Measurements from ENCODE around the gene ATP5F1E. TPM values are rescaled to one million over a fixed set of nuclear protein-coding genes. Genes with fewer than 3 reads are reported as not detected.
"Not testable (repeated sequence)": the region's sequence is repeated elsewhere in the genome, so short reads cannot be mapped to it uniquely, and the experiment has no call there.

The ATP5F1E gene
- total and polyA plus RNA-seq, 2 donors, result 82.1 to 124 TPM

GRCh38 chr20:59041487-59041886, 9.4 kb upstream of the ATP5F1E start:
- peak overlapping the region; percentile 90 to 92 for H3K4me3 ChIP-seq (ENCODE audit: low read length in 2 of 2)
- H3K27ac ChIP-seq (ENCODE audit: low read depth in 1 of 2, low read length in 1 of 2); H3K27me3 ChIP-seq (ENCODE audit: control insufficient read depth in 2 of 2, insufficient read depth in 1 of 2, low read length in 1 of 2); DNase-seq (ENCODE audit: low read depth in 6 of 9, low spot score in 9 of 9); H3K9me3 ChIP-seq (ENCODE audit: control insufficient read depth in 2 of 2, insufficient read depth in 1 of 2, low read length in 1 of 2): not testable (repeated sequence)
- peaks cover 14 to 28% of the 10 kb centered on the region in 2 donors for H3K36me3 ChIP-seq (ENCODE audit: control insufficient read depth in 2 of 2, insufficient read depth in 2 of 2, low read length in 1 of 2)
- peaks cover 25 to 27% of the 10 kb centered on the region in 2 donors for H3K4me1 ChIP-seq (ENCODE audit: control insufficient read depth in 2 of 2, insufficient read depth in 2 of 2, low read length in 2 of 2)
- 98% methylated on average over 16 of the region's 16 CpGs for WGBS

DNA sequence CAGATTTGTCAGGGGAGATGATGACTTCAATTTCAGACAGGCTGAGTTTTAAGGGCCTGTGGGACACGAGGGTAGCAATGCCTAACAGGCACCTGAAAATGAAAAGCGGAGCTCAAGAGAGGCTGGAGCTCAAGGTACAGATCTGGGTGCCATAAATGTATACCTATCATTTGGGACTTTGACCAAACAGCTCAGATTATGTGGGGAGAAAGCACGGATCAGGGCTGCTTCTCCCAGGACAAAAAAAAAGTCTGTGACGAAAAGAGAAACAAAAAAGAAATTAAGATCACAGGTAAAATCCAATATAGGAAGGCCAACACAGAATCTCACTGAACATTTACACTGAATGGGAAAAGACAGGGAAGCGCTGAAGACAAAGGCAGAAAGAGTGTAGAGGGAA, 8.5 kb upstream of the ATP5F1E start:
- Histone ChIP-seq H3K27me3 (ENCODE audit: control insufficient read depth in 2 of 2, insufficient read depth in 1 of 2, low read length in 1 of 2) (no peaks in the 10 kb centered on the region), H3K9me3 (ENCODE audit: control insufficient read depth in 2 of 2, insufficient read depth in 1 of 2, low read length in 1 of 2) (no peaks in the 10 kb centered on the region), H3K4me1 (ENCODE audit: control insufficient read depth in 2 of 2, insufficient read depth in 2 of 2, low read length in 2 of 2) (peaks cover 25 to 27% of the 10 kb centered on the region in 2 donors), H3K36me3 (ENCODE audit: control insufficient read depth in 2 of 2, insufficient read depth in 2 of 2, low read length in 1 of 2) (peaks cover 22 to 36% of the 10 kb centered on the region in 2 donors), H3K27ac (ENCODE audit: low read depth in 1 of 2, low read length in 1 of 2) (no peak overlapping the region), H3K4me3 (ENCODE audit: low read length in 2 of 2) (no peak overlapping the region)
- no peak for DNase-seq (ENCODE audit: low read depth in 6 of 9, low spot score in 9 of 9)
- 95% methylated on average over 5 of the region's 5 CpGs for WGBS

- 13% methylated on average over 1 of the region's 1 CpG for WGBS
- no peak for DNase-seq (ENCODE audit: low read depth in 6 of 9, low spot score in 9 of 9)
- peaks cover 26 to 44% of the 10 kb centered on the region in 2 donors for H3K36me3 ChIP-seq (ENCODE audit: control insufficient read depth in 2 of 2, insufficient read depth in 2 of 2, low read length in 1 of 2)
- H3K4me1 ChIP-seq (ENCODE audit: control insufficient read depth in 2 of 2, insufficient read depth in 2 of 2, low read length in 2 of 2), result peaks cover 25 to 27% of the 10 kb centered on the region in 2 donors
- H3K4me3 ChIP-seq (ENCODE audit: low read length in 2 of 2), result no peak overlapping the region
- H3K27ac ChIP-seq (ENCODE audit: low read depth in 1 of 2, low read length in 1 of 2), result no peak overlapping the region
- no peaks in the 10 kb centered on the region for H3K9me3 ChIP-seq (ENCODE audit: control insufficient read depth in 2 of 2, insufficient read depth in 1 of 2, low read length in 1 of 2)
- H3K27me3 ChIP-seq (ENCODE audit: control insufficient read depth in 2 of 2, insufficient read depth in 1 of 2, low read length in 1 of 2), result no peaks in the 10 kb centered on the region
These were observed 7.1 kb upstream of the ATP5F1E start for GRCh38 chr20:59039233-59039632.

GRCh38 chr20:59037386-59037785, 5.3 kb upstream of the ATP5F1E start:
- Histone ChIP-seq H3K27ac (ENCODE audit: low read depth in 1 of 2, low read length in 1 of 2) (no peak overlapping the region), H3K36me3 (ENCODE audit: control insufficient read depth in 2 of 2, insufficient read depth in 2 of 2, low read length in 1 of 2) (peaks cover 26 to 44% of the 10 kb centered on the region in 2 donors), H3K9me3 (ENCODE audit: control insufficient read depth in 2 of 2, insufficient read depth in 1 of 2, low read length in 1 of 2) (no peaks in the 10 kb centered on the region), H3K27me3 (ENCODE audit: control insufficient read depth in 2 of 2, insufficient read depth in 1 of 2, low read length in 1 of 2) (no peaks in the 10 kb centered on the region), H3K4me3 (ENCODE audit: low read length in 2 of 2) (no peak overlapping the region), H3K4me1 (ENCODE audit: control insufficient read depth in 2 of 2, insufficient read depth in 2 of 2, low read length in 2 of 2) (peaks cover 23 to 25% of the 10 kb centered on the region in 2 donors)
- WGBS, result 98% methylated on average over 12 of the region's 12 CpGs
- DNase-seq (ENCODE audit: low read depth in 6 of 9, low spot score in 9 of 9), result no peak

DNA sequence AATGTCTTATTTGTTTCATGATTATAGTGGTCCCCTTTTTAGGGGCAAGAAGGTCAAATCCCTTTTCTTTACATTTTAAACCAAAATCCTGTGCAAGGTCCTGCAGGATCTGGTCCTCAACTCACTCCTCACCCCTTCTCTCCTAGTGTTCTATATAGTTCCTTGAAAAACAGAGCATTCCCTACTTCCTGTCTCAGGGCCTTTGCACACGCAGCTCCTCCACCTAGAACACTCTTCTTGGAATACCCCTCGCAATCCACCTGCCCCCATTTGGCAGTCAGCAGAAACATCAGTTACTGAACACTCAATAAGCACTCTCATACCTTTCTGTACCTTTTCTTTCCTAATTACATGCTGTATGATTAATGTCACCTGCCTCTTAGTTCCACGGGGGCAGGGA, 3.2 kb upstream of the ATP5F1E start:
- peaks cover 26 to 40% of the 10 kb centered on the region in 2 donors for H3K36me3 ChIP-seq (ENCODE audit: control insufficient read depth in 2 of 2, insufficient read depth in 2 of 2, low read length in 1 of 2)
- DNase-seq (ENCODE audit: low read depth in 6 of 9, low spot score in 9 of 9), result no peak
- H3K27ac ChIP-seq (ENCODE audit: low read depth in 1 of 2, low read length in 1 of 2), result no peak overlapping the region
- no peaks in the 10 kb centered on the region for H3K9me3 ChIP-seq (ENCODE audit: control insufficient read depth in 2 of 2, insufficient read depth in 1 of 2, low read length in 1 of 2)
- H3K4me3 ChIP-seq (ENCODE audit: low read length in 2 of 2), result no peak overlapping the region
- H3K4me1 ChIP-seq (ENCODE audit: control insufficient read depth in 2 of 2, insufficient read depth in 2 of 2, low read length in 2 of 2), result peaks cover 17 to 19% of the 10 kb centered on the region in 2 donors
- 95% methylated on average over 3 of the region's 3 CpGs for WGBS
- H3K27me3 ChIP-seq (ENCODE audit: control insufficient read depth in 2 of 2, insufficient read depth in 1 of 2, low read length in 1 of 2), result no peaks in the 10 kb centered on the region

DNA sequence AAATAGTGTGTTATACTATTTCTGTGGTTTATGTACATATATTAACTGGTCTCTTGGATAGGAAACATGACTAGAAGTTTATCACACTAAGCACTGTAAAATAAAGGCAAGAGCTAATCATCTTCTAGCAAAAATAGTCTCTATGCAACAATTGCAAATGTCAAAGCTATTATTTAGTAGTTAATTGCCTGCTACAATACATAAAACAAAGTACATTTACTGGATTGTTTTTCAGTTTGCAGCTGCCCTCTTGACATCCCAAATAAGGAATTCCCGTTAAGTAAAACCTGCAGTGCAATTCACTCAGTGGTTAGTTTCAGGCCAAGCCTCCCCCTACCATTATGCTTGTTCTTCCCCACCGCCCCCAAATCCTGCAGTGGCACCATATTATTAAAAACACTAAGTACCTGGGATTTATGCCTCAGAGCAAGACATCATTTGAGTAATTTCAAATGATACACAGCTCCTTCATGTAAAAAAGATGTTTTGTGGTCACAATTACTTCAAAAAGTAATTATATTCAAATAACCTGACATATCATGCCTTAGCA, 1.6 kb upstream of the ATP5F1E start:
- no peak for DNase-seq (ENCODE audit: low read depth in 6 of 9, low spot score in 9 of 9)
- H3K4me1 ChIP-seq (ENCODE audit: control insufficient read depth in 2 of 2, insufficient read depth in 2 of 2, low read length in 2 of 2), result peaks cover 13 to 14% of the 10 kb centered on the region in 2 donors
- H3K9me3 ChIP-seq (ENCODE audit: control insufficient read depth in 2 of 2, insufficient read depth in 1 of 2, low read length in 1 of 2), result no peaks in the 10 kb centered on the region
- H3K27ac ChIP-seq (ENCODE audit: low read depth in 1 of 2, low read length in 1 of 2), result no peak overlapping the region
- peaks cover 30 to 52% of the 10 kb centered on the region in 2 donors for H3K36me3 ChIP-seq (ENCODE audit: control insufficient read depth in 2 of 2, insufficient read depth in 2 of 2, low read length in 1 of 2)
- no peak overlapping the region for H3K4me3 ChIP-seq (ENCODE audit: low read length in 2 of 2)
- H3K27me3 ChIP-seq (ENCODE audit: control insufficient read depth in 2 of 2, insufficient read depth in 1 of 2, low read length in 1 of 2), result no peaks in the 10 kb centered on the region
- 97% methylated on average over 2 of the region's 2 CpGs for WGBS

- peak overlapping the region; percentile 78 to 93 for H3K4me3 ChIP-seq (ENCODE audit: low read length in 2 of 2)
- H3K27me3 ChIP-seq (ENCODE audit: control insufficient read depth in 2 of 2, insufficient read depth in 1 of 2, low read length in 1 of 2), result no peaks in the 10 kb centered on the region
- peaks cover 34 to 54% of the 10 kb centered on the region in 2 donors for H3K36me3 ChIP-seq (ENCODE audit: control insufficient read depth in 2 of 2, insufficient read depth in 2 of 2, low read length in 1 of 2)
- DNase-seq (ENCODE audit: low read depth in 6 of 9, low spot score in 9 of 9), result no peak
- WGBS, result 98% methylated on average over 1 of the region's 1 CpG
- peak overlapping the region in 1 of 2 donors; percentile 89 for H3K27ac ChIP-seq (ENCODE audit: low read depth in 1 of 2, low read length in 1 of 2)
- peaks cover 13 to 14% of the 10 kb centered on the region in 2 donors for H3K4me1 ChIP-seq (ENCODE audit: control insufficient read depth in 2 of 2, insufficient read depth in 2 of 2, low read length in 2 of 2)
- no peaks in the 10 kb centered on the region for H3K9me3 ChIP-seq (ENCODE audit: control insufficient read depth in 2 of 2, insufficient read depth in 1 of 2, low read length in 1 of 2)
These were observed 958 bp upstream of the ATP5F1E start for GRCh38 chr20:59033093-59033492.

DNA sequence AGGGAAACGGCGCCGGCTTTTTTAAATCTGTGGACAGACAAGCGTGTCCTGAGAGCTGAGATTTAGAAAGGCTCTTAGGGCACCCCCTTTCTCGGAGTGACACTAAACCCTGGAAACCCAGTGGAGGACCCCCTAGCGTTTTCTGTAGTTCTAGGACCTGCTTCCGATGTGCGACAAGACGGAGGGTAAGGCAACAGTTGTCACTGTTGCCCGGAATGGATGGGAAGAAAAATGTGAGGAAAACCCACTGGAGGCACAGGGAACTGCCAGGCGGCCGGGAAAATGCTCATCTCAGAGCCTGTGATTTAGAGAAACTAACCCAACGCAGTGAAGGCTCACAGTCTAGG, 551 bp upstream of the ATP5F1E start:
- peaks cover 30 to 54% of the 10 kb centered on the region in 2 donors for H3K36me3 ChIP-seq (ENCODE audit: control insufficient read depth in 2 of 2, insufficient read depth in 2 of 2, low read length in 1 of 2)
- peak overlapping the region; percentile 78 to 93 for H3K4me3 ChIP-seq (ENCODE audit: low read length in 2 of 2)
- no peaks in the 10 kb centered on the region for H3K27me3 ChIP-seq (ENCODE audit: control insufficient read depth in 2 of 2, insufficient read depth in 1 of 2, low read length in 1 of 2)
- peaks cover 13 to 14% of the 10 kb centered on the region in 2 donors for H3K4me1 ChIP-seq (ENCODE audit: control insufficient read depth in 2 of 2, insufficient read depth in 2 of 2, low read length in 2 of 2)
- no peaks in the 10 kb centered on the region for H3K9me3 ChIP-seq (ENCODE audit: control insufficient read depth in 2 of 2, insufficient read depth in 1 of 2, low read length in 1 of 2)
- 7% methylated on average over 13 of the region's 13 CpGs for WGBS
- no peak for DNase-seq (ENCODE audit: low read depth in 6 of 9, low spot score in 9 of 9)
- peak overlapping the region; percentile 89 to 91 for H3K27ac ChIP-seq (ENCODE audit: low read depth in 1 of 2, low read length in 1 of 2)

DNA sequence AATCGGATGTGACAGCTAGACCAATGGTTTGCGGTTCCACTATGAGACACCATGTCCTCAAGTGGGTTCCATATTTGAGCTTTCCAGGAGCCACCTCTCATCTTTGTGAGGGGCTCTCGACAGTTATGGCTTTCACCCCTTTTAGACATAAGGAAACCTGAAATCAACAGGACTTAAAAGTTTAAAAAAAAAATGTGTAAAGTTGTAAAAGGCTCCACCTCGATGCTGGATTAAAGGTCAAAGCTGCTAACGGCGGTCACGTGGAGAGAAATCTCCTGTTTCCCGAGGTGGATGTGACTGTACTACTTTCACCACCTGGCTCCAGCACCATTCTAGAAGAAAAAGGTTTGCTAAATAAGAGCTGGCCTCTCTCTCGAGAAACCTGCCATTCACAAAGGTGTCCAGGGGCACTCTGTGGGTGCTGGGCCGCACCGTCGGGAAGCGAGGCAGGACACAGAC, 542 bp downstream of the ATP5F1E start:
- Histone ChIP-seq H3K27ac (ENCODE audit: low read depth in 1 of 2, low read length in 1 of 2) (peak overlapping the region; percentile 91 to 98), H3K27me3 (ENCODE audit: control insufficient read depth in 2 of 2, insufficient read depth in 1 of 2, low read length in 1 of 2) (no peaks in the 10 kb centered on the region), H3K36me3 (ENCODE audit: control insufficient read depth in 2 of 2, insufficient read depth in 2 of 2, low read length in 1 of 2) (peaks cover 27 to 53% of the 10 kb centered on the region in 2 donors), H3K4me1 (ENCODE audit: control insufficient read depth in 2 of 2, insufficient read depth in 2 of 2, low read length in 2 of 2) (peaks cover 13 to 14% of the 10 kb centered on the region in 2 donors), H3K9me3 (ENCODE audit: control insufficient read depth in 2 of 2, insufficient read depth in 1 of 2, low read length in 1 of 2) (no peaks in the 10 kb centered on the region), H3K4me3 (ENCODE audit: low read length in 2 of 2) (peak overlapping the region; percentile 78 to 93)
- 21% methylated on average over 13 of the region's 13 CpGs for WGBS
- DNase-seq (ENCODE audit: low read depth in 6 of 9, low spot score in 9 of 9), result no peak

All from thymus (tissue), 11 donors.